ENCODE measurements around the gene KRT6B.

DNA sequence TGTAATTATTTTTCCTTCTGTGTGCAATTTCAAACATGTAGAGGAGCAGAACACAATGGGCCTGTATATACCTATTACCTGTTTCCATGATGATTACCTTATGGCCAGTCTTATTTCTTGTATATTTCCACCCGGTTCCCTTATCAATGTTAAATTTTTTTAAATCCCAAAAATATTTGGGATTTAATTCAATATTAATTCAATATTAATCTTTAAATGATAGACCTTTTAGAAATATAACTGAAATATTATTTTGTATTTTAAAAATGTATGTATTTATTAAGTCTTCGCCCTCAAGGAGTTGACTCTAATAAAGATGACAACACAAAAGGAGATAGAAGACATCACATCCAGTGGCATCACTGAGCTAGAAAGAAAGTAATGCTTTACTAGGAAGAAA is 22.3 kb upstream of the KRT6B start:
- TF ChIP-seq POLR2A (IDR thresholded peaks at IDR 0.05; ENCODE audit: low read depth, low read length): no peak
- TF ChIP-seq, protein P1, sequence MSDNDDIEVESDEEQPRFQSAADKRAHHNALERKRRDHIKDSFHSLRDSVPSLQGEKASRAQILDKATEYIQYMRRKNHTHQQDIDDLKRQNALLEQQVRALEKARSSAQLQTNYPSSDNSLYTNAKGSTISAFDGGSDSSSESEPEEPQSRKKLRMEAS (IDR thresholded peaks at IDR 0.05; ENCODE audit: insufficient read depth, insufficient read length): no peak
- no peak for TF ChIP-seq EZH2 (IDR thresholded peaks at IDR 0.05; ENCODE audit: borderline replicate concordance, low read depth, low read length, severe bottlenecking)
- TF ChIP-seq FOS (IDR thresholded peaks at IDR 0.05; ENCODE audit: borderline replicate concordance, insufficient read depth, low read length): no peak
- TF ChIP-seq, protein P2, sequence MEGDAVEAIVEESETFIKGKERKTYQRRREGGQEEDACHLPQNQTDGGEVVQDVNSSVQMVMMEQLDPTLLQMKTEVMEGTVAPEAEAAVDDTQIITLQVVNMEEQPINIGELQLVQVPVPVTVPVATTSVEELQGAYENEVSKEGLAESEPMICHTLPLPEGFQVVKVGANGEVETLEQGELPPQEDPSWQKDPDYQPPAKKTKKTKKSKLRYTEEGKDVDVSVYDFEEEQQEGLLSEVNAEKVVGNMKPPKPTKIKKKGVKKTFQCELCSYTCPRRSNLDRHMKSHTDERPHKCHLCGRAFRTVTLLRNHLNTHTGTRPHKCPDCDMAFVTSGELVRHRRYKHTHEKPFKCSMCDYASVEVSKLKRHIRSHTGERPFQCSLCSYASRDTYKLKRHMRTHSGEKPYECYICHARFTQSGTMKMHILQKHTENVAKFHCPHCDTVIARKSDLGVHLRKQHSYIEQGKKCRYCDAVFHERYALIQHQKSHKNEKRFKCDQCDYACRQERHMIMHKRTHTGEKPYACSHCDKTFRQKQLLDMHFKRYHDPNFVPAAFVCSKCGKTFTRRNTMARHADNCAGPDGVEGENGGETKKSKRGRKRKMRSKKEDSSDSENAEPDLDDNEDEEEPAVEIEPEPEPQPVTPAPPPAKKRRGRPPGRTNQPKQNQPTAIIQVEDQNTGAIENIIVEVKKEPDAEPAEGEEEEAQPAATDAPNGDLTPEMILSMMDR (IDR thresholded peaks at IDR 0.05; ENCODE audit: extremely low read depth in 1 of 2, insufficient read depth in 1 of 2, low read depth in 1 of 2, low read length in 2 of 2): no peak
- no peak for TF ChIP-seq POLR2AphosphoS5 (IDR thresholded peaks at IDR 0.05; ENCODE audit: insufficient read depth, low read depth, low read length)
- no peak for TF ChIP-seq JUN (IDR thresholded peaks at IDR 0.05; ENCODE audit: borderline replicate concordance, insufficient read depth, insufficient read length, low read depth)
- TF ChIP-seq MYC (IDR thresholded peaks at IDR 0.05; ENCODE audit: low read depth, low read length): no peak
- TF ChIP-seq GATA2 (IDR thresholded peaks at IDR 0.05; ENCODE audit: insufficient read depth, insufficient read length, low read depth, low read length): no peak
